Activated gamma-delta T cell treated with anti-CD3 and anti-CD28 coated beads, Interleukin-2, amount 50 U/mL, for 16 hours (primary cell): Measurements from ENCODE around the gene ADAT1.
"Not testable (repeated sequence)": the region's sequence is repeated elsewhere in the genome, so short reads cannot be mapped to it uniquely, and the experiment has no call there.

ENCODE experiments used
- DNase-seq: peaks from one replicate; pipeline ENCODE4 v3.0.0-alpha.2; 2020; ENCODE audit warnings: low read depth

ADAT1 gene

GRCh38 chr16:75620326-75621169 is 2.5 kb downstream of the ADAT1 start:
- DNase-seq = peak; percentile 74

GRCh38 chr16:75618780-75619179 is 4.3 kb downstream of the ADAT1 start:
- DNase-seq = no peak

- no peak for DNase-seq
Observed at GRCh38 chr16:75617121-75617520, 6.0 kb downstream of the ADAT1 start.

GRCh38 chr16:75616521-75617010 is 6.5 kb downstream of the ADAT1 start:
- no peak for DNase-seq

GRCh38 chr16:75615619-75616018 is 7.5 kb downstream of the ADAT1 start:
- no peak for DNase-seq

GRCh38 chr16:75614066-75614897 is 8.8 kb downstream of the ADAT1 start:
- DNase-seq = no peak

- DNase-seq = no peak
Observed at GRCh38 chr16:75606507-75606906, 16.6 kb downstream of the ADAT1 start.

- no peak for DNase-seq
Observed at GRCh38 chr16:75603241-75603640, 19.8 kb downstream of the ADAT1 start.

- DNase-seq = no peak
Observed at GRCh38 chr16:75599452-75600277, 23.4 kb downstream of the ADAT1 start.

- DNase-seq = no peak
Observed at GRCh38 chr16:75593825-75594820, 29.0 kb downstream of the ADAT1 start.

GRCh38 chr16:75593308-75593707 is 29.8 kb downstream of the ADAT1 start:
- no peak for DNase-seq

- DNase-seq = not testable (repeated sequence)
Observed at GRCh38 chr16:75591927-75592326, 31.2 kb downstream of the ADAT1 start.

GRCh38 chr16:75590920-75591843 is 31.9 kb downstream of the ADAT1 start:
- DNase-seq = no peak

GRCh38 chr16:75589306-75589705 is 33.8 kb downstream of the ADAT1 start:
- DNase-seq = no peak

- no peak for DNase-seq
Observed at GRCh38 chr16:75588716-75589115, 34.4 kb downstream of the ADAT1 start.

- no peak for DNase-seq
Observed at GRCh38 chr16:75584108-75584507, 39.0 kb downstream of the ADAT1 start.

- no peak for DNase-seq
Observed at GRCh38 chr16:75579281-75579834, 43.7 kb downstream of the ADAT1 start.

- no peak for DNase-seq
Observed at GRCh38 chr16:75578725-75579124, 44.4 kb downstream of the ADAT1 start.

GRCh38 chr16:75578212-75578611 is 44.9 kb downstream of the ADAT1 start:
- DNase-seq = no peak
